Right kidney (tissue), 1 donor: ENCODE data around the gene MISP.
A peak's percentile ranks its signal among the peaks of the same experiment; 100 is the strongest.

Source experiments
- DNase-seq: peaks from one replicate; pipeline ENCODE4 v3.0.0-alpha.2; 2016

The MISP gene

DNA sequence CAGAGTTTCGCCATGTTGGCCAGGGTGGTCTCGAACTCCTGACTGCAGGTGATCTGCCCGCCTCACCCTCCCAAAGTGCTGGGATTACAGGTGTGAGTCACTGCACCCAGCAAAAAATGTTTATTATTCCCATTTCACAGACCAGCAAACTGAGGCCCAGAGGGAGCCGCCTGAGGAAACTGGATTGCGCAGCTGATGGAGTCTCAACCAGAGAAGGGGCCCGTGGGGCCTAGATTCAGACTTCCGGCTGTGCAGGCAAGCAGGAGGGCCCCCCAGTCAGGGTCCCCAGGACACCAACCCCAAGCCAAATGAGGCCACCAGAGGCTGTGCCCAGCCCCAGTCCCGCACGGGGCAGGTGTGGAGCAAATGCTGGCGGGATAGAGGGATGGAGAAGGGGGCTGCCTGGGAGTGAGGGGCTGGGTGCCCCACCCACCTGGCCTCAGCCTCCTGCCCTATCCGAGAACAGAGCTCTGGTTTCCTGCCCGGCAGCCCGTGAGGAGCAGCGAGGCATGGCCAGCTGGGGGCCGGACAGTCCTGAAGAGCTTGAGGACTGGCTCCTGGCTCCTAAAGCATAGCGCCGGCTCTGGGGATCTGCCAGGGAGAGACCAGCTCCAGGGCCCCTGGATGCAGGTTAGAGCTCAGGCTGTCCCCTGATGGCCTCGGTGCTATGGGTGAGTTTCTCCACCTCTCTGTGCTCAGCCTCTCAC is 22.0 kb downstream of the MISP start:
- DNase-seq, result peak; percentile 67

DNA sequence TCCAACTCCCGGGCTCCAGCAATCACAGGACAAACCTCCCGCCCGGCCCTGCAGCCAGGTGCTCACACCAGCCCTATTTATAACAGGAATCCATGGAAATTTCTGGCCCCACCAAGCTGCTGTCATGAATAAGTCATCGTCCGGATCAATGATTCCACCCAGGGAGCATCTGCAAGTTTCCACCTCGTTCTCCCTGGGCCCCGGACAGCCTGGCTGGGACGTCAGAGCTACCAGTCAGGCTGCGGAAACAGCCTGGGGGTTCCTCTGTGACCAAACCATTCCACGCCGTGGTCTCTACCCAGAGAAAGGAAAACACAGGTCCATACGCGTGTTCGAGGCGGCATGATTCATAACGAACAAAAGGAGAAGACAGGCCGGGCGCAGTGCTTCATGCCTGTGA is 25.6 kb downstream of the MISP start:
- no peak for DNase-seq

DNA sequence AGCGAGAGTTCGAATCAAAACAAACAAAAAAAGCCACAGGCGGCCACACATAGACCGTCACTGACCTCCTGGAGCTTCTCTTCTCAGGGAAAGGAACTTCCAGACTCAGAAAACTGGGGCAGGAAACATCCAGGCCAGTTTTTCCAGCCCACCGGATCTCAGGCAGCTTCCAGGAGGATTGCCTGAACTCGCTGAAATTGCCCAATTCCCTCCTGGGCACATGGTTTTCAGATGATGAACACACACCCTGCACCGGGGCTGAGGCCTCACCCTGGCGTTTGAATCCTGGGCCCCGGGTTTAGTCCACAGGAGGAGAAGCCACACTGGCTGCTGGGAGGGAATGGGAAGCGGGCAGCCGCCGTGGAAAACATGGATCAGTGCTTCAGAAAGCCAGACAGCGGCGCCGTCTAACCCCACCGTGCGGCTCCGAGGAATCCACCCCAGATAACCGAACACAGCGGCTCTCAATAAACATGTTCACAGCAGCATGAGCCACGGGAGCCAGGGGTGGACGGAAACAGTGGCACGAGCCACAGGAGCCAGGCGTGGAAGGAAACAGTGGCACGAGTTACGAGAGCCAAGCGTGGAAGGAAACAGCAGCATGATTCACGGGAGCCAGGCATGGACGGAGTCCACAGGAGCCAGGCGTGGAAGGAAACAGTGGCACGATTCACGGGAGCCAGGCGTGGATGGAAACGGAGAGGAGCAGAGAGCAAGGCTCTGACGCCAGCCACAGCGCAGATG is 28.2 kb downstream of the MISP start:
- peak; percentile 71 for DNase-seq

DNA sequence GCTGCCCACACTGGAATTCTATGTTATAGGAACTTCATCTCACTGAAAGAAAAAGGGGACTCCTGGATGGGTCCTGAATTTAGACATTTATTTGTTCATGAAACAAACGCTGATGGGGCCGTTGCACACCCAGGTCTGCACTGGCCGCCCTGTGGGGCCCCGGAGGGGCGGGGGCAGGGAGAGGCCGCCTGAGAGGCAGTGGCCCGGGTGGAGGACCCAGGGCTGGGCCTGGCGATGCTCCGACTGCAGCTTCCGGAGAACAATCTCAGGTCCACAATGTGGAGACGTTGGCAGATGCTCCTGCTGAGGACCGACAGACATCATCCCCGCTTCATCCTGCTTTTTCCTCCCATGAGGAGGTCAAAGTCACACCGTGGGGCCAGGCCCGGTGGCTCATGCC is 30.0 kb downstream of the MISP start:
- DNase-seq, result no peak

DNA sequence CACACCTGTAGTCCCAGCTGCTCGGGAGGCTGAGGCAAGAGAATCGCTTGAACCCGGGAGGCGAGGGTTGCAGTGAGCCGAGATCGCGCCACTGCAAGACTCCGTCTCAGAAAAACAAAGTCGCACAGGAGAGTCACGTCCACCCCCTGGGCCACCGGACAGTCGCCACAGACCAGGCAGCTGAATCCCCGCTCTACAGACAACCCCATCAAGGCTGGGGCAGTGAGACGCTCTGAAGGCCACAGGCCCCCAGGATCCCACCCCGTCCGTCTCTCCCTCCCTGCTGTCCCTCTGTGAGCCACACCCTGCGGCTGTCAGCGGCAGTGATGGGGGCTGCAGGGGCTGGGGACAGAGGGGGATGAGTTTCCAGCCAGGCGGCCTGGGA is 30.9 kb downstream of the MISP start:
- no peak for DNase-seq

DNA sequence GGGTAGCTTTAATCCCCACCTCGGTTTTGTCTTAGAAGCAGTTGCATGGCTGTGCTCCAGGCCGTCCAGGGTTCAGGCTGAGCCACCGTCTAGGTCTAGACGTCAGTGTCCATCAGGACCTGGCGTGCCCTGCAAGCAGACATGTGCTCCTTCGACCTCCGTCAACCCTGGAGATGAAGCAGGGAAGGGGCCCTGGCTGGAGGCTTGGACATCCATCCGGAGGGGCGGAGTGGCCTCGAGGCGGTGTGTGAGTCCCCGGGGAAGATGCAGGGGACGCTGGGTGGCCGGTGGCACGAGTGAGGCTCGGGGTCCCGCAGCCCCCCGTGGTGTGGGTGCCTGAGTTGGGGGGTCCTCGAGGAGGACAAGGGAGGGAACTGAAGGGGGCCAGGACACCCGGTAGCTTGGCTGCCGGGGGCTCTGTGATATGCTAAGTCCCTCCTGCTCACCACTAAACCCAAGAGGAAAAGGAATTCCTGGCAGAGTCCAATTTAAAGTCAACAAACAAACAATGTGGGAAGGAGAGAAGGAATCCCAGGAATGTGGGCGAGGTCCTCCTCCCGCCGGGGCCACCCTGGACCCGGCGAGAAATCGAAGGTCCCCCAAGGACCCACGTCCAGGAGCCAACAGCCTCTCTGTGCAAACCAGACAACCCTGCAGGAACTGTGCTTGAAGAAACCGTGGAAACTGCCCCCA is 31.4 kb downstream of the MISP start:
- peak; percentile 75 for DNase-seq

DNA sequence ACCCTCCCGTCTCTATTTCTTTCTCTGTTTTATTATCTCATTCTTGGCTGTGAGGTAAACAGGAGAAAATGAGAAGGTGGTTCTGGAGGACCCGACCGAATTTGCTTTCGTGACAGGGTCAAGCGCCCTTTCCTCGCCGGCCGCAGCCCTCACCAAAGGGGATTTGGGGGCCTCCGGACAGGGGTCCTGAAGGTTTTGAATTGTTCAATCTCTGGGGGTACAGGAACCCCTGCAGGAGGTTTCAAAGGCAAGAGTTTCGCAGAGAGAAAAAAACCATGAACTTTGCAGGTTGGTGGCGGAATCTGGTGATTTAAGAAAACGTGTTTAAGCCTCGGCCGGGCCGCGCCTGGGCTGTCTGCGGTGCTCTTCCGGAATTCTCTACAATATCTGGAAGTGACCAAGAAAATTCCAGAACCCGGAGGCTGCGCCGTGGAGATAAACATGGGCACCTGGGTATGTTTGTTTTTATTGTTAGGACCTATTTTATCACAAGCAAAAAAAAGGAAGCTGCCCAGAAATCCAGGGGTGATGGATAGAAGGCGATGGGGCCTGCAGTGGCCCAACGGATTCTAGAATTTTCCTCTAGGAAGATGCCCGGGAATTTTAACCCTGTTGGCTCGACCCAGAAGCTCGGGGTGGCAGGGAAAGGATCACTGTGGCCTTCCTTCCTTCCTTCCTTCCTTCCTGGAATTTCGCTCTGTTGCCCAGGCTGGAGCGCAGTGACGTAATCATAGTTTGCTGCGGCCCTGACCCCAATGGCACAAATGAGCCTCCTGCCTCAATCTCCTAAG is 32.2 kb downstream of the MISP start:
- peak; percentile 71 for DNase-seq

DNA sequence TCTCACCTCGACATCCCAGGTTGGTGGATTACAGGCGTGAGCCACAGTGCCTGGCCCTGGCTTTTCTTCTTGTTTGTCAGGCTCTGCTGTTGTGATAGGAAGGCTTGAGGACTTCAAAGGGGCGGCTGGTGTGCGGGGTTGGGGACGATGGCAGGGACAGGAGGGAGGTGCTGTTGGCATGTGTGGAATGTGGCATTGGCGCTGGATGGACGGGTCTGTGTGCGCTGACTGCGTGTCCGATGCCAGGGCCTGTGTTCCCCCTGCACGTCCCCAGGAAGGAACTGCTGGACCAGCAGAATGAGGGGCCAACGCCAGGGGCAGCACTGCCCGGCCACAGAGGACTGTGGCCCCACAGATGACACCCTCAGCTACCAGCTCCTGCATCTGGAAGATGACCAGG is 33.6 kb downstream of the MISP start:
- DNase-seq, result no peak

DNA sequence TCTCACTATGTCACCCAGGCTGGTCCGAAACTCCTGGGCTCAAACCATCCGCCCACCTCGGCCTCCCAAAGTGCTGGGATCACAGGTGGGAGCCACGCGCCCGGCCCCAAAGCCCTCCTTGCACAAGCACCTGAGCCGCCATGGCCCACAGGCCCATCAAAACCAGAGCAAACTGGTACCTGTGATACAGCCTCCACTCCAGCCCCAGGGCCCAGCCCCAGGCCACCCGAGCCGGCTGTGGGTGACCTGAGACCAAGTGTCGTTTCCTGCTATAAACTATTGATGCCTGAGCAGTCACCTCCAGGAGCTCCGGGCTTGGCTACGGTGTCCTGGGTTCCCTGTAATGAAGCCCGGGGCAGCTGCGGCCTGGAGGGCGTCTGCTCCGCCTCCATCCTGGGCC is 36.6 kb downstream of the MISP start:
- no peak for DNase-seq

DNA sequence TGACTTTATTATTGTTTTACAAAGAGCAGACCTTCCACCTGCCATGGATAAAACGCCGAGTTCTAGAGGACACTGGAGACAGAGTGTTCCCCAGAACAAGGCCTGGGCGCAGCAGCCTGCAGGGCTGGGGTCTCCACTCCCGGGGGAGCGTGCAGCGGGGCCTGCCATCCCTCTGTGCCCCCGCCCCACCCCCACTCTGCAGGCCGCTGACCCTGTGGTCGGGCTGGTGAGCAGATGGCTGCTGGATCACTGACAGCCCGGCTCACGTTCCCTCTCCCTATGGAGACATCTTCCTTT is 37.7 kb downstream of the MISP start:
- DNase-seq, result no peak

DNA sequence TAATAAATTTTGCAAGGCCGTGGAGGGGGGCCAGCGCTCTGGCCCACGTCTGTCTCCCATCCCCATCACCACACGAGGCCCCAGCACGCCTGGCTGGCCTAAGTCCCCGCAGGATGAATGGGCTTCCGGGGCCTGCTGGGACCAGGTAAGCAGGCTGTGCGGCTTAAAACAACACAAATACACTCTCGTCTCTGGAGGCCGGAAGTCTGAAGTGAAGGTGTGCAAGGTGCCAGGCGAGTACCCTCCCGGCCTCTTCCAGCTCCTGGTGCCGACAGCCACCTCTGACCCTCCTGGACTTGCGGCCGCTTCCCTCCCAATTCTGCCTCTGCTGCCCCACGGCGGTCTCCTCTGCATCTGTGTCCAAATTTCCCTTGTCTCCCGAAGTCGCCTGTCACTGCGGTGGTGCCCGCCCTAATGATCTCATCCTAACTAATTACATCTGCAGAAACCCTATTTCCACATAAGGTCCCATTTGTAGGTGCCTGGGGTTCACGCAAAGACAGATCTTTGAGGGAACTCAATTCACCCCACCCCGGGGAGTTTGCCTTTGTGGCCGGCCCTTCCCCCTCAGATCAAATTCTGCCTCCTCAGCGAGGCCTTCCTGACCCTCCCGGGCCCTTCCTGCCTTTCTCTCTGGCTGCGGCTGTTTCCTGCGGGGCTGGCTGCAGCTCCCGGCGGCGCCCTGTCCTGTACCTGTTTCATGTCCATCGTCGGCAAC is 38.2 kb downstream of the MISP start:
- DNase-seq, result peak; percentile 74

DNA sequence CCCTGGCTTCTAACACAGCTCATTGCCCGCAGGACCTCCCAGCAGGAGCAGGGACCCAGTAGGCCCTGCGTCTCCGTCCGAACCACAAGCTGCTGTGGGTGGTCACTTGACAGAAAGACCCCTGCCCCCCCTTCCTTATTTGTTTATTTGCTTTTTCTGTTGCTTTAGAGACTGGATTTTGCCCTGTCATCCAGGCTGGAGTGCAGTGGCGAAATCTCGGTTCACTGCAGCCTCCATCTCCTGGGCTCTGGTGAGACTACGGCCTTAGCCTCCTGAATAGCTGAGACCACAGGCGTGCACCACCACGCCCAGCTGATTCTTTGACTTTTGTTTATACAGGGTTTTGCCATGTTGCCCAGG is 38.8 kb downstream of the MISP start:
- no peak for DNase-seq

DNA sequence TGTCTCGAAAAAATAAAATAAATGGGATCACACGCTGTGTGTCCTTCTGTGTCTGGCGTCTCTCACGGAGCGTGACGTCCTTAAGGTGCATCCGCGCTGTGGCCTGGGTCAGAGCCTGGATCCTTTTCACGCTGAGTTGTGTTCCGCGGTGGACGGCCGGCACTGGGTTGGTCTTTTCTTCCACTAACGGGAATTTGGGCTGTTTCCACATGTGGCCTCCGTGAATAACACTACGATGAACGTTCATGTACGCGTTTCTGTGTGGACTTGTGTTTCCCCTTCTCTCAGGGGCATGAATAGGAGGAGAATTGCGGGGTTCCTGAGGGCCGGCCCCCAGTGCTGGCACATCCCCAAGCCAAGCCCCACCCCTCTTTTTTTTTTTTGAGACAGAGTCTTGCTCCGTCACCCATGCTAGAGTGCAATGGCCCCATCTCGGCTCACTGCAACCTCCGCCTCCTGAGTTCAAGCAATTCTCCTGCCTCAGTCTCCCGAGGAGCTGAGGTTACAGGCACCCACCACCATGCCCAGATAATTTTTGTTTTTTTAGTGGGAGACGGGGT is 40.2 kb downstream of the MISP start:
- no peak for DNase-seq

DNA sequence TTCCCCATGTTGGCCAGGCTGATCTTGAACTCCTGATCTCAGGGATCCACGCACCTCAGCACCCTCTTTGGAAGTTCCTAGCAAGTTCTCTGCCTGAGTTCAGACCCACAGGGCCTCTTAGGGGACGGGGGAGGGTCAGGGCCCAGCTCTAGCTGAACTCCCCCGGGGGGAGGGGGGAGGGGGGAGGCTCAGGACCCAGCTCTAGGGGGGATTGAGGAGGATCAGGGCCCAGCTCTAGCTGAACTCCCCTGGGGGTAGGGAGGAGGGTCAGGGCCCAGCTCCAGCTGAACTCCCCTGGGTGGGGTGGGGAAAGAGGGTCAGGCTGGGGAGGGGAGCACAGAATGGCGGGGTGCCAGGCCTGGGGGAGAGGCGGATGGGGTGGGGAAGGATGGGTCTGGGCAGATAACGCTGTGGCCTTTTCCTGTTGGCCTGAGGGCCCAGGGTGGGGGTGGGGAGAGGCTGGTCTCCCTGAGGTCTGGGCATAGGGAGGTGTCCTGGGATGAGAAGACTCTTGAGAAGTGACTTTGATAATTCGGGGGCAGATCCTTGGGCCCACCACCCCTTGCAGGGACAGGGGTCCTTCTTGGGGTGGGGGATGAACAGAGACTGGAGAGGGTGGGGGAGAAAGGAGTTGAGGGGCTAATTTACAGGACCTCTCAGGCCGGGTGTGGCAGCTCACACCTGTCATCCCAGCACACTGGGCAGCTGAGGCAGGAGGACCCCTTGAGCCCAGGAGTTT is 40.8 kb downstream of the MISP start:
- DNase-seq, result no peak

DNA sequence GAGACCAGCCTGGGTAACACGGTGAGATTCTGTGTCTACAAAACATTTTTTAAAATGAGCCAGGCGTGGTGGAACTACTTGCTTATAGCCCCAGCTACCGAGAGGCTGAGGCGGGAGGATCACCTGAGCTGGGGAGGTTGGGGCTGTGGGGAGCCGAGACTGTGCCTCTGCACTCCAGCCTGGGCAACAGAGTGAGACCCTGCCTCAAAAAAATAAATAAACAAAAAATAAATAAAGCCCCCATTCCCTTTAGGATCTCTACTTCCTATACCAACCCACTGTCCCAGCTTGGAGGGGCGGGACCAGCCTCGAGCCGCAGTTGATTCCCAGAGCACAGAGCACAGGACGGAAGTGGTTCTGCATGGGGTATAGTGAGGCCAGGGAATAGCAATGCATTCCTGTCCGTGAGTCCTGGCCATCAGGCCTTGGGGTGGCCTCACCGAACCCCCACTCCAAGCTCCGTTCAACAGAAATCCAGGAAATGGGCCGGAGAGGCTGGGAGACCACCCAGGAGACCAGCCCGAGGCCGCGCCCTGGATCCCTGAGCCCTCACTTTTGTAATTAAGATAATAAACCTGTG is 41.5 kb downstream of the MISP start:
- no peak for DNase-seq

DNA sequence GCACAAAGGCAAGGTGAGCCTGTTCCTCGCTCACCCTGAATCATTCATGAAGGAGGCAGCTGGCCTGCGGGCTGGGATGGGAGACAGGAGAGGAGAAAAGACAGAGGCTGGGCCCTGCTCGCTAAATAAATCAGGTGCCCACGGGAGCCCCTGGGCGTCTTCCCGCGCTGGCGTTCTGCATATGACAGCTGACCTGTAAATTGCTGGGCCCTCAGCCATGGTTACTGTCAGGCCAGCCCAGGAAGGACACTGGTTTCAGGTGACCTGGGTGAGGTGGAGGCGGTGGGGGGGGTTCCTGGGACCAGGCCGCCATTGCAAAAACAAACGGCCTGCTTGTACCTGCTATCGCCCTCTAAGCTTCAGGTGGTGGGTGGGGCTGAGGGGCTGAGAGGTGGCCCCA is 42.9 kb downstream of the MISP start:
- no peak for DNase-seq

DNA sequence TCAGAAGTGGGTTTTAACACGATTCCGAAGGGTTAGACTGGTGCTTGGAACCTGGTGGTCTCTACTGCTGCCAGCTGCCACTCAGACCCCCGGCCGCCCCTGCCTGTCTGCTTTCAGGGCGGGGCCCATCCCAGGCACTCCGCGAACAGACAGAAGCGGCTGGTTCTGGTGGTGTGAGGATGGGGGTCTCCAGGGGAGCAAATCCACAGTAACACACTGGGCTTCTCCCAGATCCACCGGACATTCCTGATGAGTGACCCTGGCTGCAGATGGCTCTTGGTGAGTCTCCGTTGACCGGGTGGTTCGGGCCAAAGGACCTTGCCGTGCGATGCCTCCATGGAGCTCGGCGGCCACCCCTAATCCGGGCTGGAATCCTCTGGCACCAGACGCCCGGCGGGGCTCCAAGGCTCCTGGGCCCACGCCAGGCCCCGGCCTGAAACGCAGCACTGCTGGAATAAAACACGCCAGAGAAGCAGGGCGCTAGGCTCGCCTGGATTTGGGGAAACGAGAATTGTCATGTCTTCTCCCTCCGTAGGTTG is 44.2 kb downstream of the MISP start:
- no peak for DNase-seq

DNA sequence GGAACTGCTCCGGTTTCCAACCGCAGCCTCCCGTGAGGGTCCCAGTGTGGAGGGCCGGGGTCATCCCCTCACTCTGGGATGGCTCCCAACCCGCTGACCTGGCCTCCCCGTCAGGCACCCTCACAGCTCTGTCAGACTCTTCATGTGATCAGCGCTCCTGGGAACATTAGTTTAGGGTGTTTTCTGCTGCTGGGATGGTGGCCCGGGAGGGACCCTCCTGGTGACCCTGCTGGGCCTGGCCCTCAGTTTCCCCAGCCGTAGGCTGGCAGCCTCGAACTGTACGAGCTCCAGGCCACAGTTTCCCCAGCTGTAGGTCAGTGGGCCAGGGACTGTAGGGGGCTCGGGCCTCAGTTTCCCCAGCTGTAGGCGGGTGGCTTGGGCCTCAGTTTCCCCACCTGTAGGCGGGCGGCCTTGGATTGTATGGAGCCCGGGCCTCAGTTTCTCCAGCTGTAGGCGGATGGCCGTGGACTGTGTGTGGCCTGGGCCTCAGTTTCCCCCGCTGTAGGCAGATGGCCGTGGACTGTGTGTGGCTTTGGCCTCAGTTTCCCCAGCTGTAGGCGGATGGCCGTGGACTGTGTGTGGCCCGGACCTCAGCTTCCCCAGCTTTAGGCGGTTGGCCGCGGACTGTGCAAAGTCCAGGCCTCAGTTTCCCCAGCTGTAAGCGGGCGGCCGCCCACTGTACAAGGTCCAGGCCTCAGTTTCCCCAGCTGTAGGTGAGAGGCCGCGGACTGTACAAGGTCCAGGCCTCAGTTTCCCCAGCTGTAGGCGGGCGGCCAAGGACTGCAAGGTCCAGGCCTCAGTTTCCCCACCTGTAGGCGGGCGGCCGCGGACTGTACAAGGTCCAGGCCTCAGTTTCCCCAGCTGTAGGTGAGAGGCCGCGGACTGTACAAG is 45.0 kb downstream of the MISP start:
- DNase-seq, result no peak

DNA sequence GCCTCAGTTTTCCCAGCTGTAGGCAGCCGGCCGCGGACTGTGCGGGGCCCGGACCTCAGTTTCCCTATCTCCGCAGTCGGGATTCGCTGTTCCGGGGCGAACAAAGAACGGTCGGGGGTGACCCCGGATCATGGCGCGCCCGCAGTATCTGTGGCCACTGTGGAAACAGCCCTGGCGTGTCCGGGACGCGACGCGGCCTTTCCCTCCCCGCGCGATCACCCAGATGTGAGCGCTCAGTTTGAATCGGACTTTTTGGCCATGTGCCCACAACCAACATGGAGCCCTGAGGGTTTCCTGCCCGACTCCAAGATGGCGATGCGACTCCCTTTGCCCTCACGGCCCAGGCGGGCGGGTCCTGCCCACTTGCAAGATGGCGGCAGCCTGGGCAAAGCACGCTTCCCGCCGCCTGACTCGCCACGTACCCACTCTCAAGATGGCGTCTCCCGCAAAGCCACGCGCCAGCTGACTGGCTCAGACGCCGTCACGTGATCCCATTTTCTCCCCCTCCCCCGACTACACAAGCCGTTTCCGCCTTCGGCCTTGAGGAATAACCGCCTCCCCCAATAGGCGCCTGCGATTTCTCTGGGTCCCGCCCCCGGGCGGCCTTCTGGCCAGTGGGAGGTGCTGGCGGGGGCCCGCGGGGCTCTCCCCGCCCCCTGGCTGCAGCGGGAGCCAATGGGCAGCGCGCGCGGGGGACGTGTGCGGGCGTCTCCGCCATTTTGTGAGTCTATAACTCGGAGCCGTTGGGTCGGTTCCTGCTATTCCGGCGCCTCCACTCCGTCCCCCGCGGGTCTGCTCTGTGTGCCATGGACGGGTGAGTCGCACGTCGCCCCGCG is 46.0 kb downstream of the MISP start, which contains the start of gene PTBP1:
PTBP1 (plus strand) TSS at position 761 of the 836 bp plus-strand sequence; CDS start at position 807, 46 bp downstream.
- DNase-seq, result peak; percentile 95
